Panc1 (cell line): ENCODE data around the gene MAP1A. TPM values are rescaled to one million over a fixed set of nuclear protein-coding genes. Genes with fewer than 3 reads are reported as not detected.

Source experiments
- ATAC-seq: fragments of 200-7000 bp; cut with Tn5 transposase; 2 replicates; pipeline ENCODE4 v1.9.1; 2020; ENCODE audit warnings: mild to moderate bottlenecking, moderate library complexity
- BruUV-seq: library from RNA; stranded (reverse); fragments of 400-500 nt; replicated peaks from 2 replicates; lab custom pipeline; 2021; lab: Mats Ljungman, UMichigan
- CTCF ChIA-PET: fragments of 300-600 bp; sonication (Branson Sonifier 250); formaldehyde crosslinking; loops from one replicate; lab custom pipeline; 2022; ENCODE audit warnings: antibody characterized with exemption; lab: Charles Lee
- POLR2A ChIA-PET: fragments of 300-600 bp; sonication (Branson Sonifier 250); formaldehyde crosslinking; loops from one replicate; lab custom pipeline; 2022; ENCODE audit warnings: antibody characterized with exemption; lab: Charles Lee
- DNase-seq: peaks from one replicate; pipeline ENCODE4 v3.0.0-alpha.2; 2010; ENCODE audit warnings: low read depth, low spot score
- H3K27ac ChIP-seq: 2 replicates; pipeline ENCODE4 v1.5.1; 2011; ENCODE audit warnings: mild to moderate bottlenecking, low read length, inconsistent platforms
- H3K27me3 ChIP-seq: fragments of 200-500 bp; sonication (Bioruptor generic); 2 replicates; pipeline ENCODE4 v1.6.0; 2014; ENCODE audit warnings: low read length, inconsistent platforms; ENCODE audit not compliant: control insufficient read depth, insufficient read depth
- H3K36me3 ChIP-seq: fragments of 200-500 bp; sonication (Bioruptor generic); 2 replicates; pipeline ENCODE4 v1.5.1; 2014; ENCODE audit warnings: inconsistent platforms, mild to moderate bottlenecking, low read length, moderate library complexity; ENCODE audit not compliant: control insufficient read depth, insufficient read depth
- H3K4me1 ChIP-seq: 2 replicates; pipeline ENCODE4 v1.5.1; 2011; ENCODE audit warnings: inconsistent platforms, mild to moderate bottlenecking, low read length, moderate library complexity; ENCODE audit not compliant: control insufficient read depth, insufficient read depth
- H3K4me3 ChIP-seq, 2 experiments: 2 replicates each; pipeline ENCODE4 v1.5.1; 2011 to 2012; ENCODE audit warnings: low read depth in 2 of 2, low read length in 2 of 2, mild to moderate bottlenecking in 2 of 2, inconsistent platforms in 1 of 2, moderate library complexity in 1 of 2
- H3K9me3 ChIP-seq: fragments of 200-500 bp; sonication (Bioruptor generic); 2 replicates; pipeline ENCODE4 v1.5.1; 2014; ENCODE audit warnings: low read depth, mild to moderate bottlenecking, inconsistent platforms, low read length, moderate library complexity; ENCODE audit not compliant: control insufficient read depth, insufficient read depth
- POLR2AphosphoS5 ChIP-seq: IDR thresholded peaks from 2 replicates; pipeline ENCODE4 v1.6.1; 2012; ENCODE audit warnings: mild to moderate bottlenecking, low read depth, low read length, moderate library complexity
- SIN3A ChIP-seq: IDR thresholded peaks from 2 replicates; pipeline ENCODE4 v1.6.1; 2012; ENCODE audit warnings: low read depth, mild to moderate bottlenecking, low read length, moderate library complexity, borderline replicate concordance; ENCODE audit not compliant: insufficient read depth
- TCF7L2 ChIP-seq: IDR thresholded peaks from 2 replicates; pipeline ENCODE4 v1.6.1; 2011; ENCODE audit warnings: mild to moderate bottlenecking, low read depth, low read length, inconsistent platforms
- in situ Hi-C: cut with HindIII; loops from 2 replicates; pipeline ENCODE4 v1.10.0; 2016; ENCODE audit warnings: low sequenced_read_pairs, low pct_unique_long_range_greater_than_20kb
- intact Hi-C: fragments of 100-400 bp; cut with micrococcal nuclease; formaldehyde crosslinking; loops from one replicate; pipeline ENCODE4 v1.10.0; 2022; ENCODE audit not compliant: unreplicated experiment
- total RNA-seq: library from RNA; stranded (reverse); gene quantifications from one replicate; pipeline ENCODE4 v1.2.1, GENCODE V29; 2021; ENCODE audit not compliant: unreplicated experiment
- TF ChIP-seq, protein P1 (sequence below), 2 experiments: IDR thresholded peaks; 2 replicates each; pipeline ENCODE4 v1.6.1; 2011 to 2012; ENCODE audit warnings: low read depth in 2 of 2, control low read depth in 1 of 2, low read length in 1 of 2, mild to moderate bottlenecking in 1 of 2, moderate library complexity in 1 of 2; ENCODE audit not compliant: insufficient read depth in 1 of 2
- TF ChIP-seq, protein P2 (sequence below): fragments of 450-650 bp; IDR thresholded peaks from 2 replicates; pipeline ENCODE4 v1.5.1; 2017; ENCODE audit warnings: mild to moderate bottlenecking

The MAP1A gene
- total RNA-seq, 1 experiment from 2014 or later, result 1.6 TPM

DNA sequence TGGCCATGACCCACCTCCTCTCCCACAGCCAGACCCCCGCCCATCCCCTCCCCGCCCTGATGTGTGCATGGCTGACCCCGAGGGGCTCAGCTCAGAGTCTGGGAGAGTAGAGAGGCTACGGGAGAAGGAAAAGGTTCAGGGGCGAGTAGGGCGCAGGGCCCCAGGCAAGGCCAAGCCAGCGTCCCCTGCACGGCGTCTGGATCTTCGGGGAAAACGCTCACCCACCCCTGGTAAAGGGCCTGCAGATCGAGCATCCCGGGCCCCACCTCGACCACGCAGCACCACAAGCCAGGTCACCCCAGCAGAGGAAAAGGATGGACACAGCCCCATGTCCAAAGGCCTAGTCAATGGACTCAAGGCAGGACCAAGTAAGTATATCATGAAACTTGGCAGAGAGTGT is 11.7 kb downstream of the MAP1A start:
- Histone ChIP-seq H3K4me3 (no peak overlapping the region), H3K9me3 (no peaks in the 10 kb centered on the region), H3K27me3 (no peaks in the 10 kb centered on the region), H3K27ac (no peak overlapping the region), H3K36me3 (no peaks in the 10 kb centered on the region), H3K4me1 (no peaks in the 10 kb centered on the region)
- ATAC-seq (no peak), DNase-seq (no peak)
- POLR2A ChIA-PET, result no interaction called here
- in situ Hi-C loops, result no loop called here
- CTCF ChIA-PET, result no interaction called here
- TF ChIP-seq TCF7L2 (no peak), SIN3A (no peak), POLR2AphosphoS5 (no peak)
- intact Hi-C loops, result no loop called here
- BruUV-seq, result no TSS peak

DNA sequence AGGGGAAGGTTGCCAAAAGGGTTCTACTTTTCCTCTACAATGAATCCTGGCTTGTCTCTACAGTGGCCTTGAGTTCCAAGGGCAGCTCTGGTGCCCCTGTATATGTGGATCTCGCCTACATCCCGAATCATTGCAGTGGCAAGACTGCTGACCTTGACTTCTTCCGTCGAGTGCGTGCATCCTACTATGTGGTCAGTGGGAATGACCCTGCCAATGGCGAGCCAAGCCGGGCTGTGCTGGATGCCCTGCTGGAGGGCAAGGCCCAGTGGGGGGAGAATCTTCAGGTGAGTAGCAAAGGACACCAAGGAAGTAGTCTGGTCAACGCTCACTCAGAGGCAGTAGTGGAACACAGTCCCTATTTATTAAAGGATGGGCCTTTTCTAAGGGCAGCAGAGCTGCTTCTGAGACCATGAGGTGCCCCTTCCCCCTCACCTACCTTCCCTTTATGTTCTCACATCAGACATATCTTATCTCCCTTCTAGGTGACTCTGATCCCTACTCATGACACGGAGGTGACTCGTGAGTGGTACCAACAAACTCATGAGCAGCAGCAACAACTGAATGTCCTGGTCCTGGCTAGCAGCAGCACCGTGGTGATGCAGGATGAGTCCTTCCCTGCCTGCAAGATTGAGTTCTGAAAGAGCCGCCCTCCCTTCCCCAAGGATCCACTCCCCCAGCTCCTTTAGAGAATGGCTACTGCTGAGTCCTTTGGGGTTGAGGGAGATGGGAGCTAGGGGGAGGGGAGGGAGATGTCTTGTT is 12.4 kb downstream of the MAP1A start:
- no peaks in the 10 kb centered on the region for H3K36me3 ChIP-seq
- TF ChIP-seq SIN3A (no peak), POLR2AphosphoS5 (no peak), TCF7L2 (no peak)
- TF ChIP-seq, protein P1, sequence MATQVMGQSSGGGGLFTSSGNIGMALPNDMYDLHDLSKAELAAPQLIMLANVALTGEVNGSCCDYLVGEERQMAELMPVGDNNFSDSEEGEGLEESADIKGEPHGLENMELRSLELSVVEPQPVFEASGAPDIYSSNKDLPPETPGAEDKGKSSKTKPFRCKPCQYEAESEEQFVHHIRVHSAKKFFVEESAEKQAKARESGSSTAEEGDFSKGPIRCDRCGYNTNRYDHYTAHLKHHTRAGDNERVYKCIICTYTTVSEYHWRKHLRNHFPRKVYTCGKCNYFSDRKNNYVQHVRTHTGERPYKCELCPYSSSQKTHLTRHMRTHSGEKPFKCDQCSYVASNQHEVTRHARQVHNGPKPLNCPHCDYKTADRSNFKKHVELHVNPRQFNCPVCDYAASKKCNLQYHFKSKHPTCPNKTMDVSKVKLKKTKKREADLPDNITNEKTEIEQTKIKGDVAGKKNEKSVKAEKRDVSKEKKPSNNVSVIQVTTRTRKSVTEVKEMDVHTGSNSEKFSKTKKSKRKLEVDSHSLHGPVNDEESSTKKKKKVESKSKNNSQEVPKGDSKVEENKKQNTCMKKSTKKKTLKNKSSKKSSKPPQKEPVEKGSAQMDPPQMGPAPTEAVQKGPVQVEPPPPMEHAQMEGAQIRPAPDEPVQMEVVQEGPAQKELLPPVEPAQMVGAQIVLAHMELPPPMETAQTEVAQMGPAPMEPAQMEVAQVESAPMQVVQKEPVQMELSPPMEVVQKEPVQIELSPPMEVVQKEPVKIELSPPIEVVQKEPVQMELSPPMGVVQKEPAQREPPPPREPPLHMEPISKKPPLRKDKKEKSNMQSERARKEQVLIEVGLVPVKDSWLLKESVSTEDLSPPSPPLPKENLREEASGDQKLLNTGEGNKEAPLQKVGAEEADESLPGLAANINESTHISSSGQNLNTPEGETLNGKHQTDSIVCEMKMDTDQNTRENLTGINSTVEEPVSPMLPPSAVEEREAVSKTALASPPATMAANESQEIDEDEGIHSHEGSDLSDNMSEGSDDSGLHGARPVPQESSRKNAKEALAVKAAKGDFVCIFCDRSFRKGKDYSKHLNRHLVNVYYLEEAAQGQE (IDR thresholded peaks at IDR 0.05; ENCODE audit: insufficient read depth in 1 of 2, low read depth in 2 of 2, low read length in 1 of 2), result no peak
- TF ChIP-seq, protein P2, sequence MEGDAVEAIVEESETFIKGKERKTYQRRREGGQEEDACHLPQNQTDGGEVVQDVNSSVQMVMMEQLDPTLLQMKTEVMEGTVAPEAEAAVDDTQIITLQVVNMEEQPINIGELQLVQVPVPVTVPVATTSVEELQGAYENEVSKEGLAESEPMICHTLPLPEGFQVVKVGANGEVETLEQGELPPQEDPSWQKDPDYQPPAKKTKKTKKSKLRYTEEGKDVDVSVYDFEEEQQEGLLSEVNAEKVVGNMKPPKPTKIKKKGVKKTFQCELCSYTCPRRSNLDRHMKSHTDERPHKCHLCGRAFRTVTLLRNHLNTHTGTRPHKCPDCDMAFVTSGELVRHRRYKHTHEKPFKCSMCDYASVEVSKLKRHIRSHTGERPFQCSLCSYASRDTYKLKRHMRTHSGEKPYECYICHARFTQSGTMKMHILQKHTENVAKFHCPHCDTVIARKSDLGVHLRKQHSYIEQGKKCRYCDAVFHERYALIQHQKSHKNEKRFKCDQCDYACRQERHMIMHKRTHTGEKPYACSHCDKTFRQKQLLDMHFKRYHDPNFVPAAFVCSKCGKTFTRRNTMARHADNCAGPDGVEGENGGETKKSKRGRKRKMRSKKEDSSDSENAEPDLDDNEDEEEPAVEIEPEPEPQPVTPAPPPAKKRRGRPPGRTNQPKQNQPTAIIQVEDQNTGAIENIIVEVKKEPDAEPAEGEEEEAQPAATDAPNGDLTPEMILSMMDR, result no peak
- H3K27me3 ChIP-seq, result no peaks in the 10 kb centered on the region
- BruUV-seq, result no TSS peak
- no peak overlapping the region for H3K4me3 ChIP-seq
- CTCF ChIA-PET, result no interaction called here
- DNase-seq, result no peak
- intact Hi-C loops, result no loop called here
- no peaks in the 10 kb centered on the region for H3K9me3 ChIP-seq
- POLR2A ChIA-PET, result interaction anchor here (0.5 kb wide), 1 partner anchor 22 kb away, joined by 3 read pairs; no protein-coding TSS in a partner anchor
- H3K27ac ChIP-seq, result no peak overlapping the region
- no peaks in the 10 kb centered on the region for H3K4me1 ChIP-seq
- no peak for ATAC-seq
- in situ Hi-C loops, result no loop called here
